GM12891 (cell line): ENCODE results near the gene TEX26. TPM values are rescaled to one million over a fixed set of nuclear protein-coding genes. Genes with fewer than 3 reads are reported as not detected.

ENCODE experiments used
- DNase-seq: peaks from one replicate; pipeline ENCODE4 v3.0.0; 2011; ENCODE audit warnings: low spot score; ENCODE audit not compliant: insufficient read length
- FAIRE-seq: peaks from 2 replicates; lab custom pipeline; 2011; peaks lifted over from hg19 to GRCh38; lab: Jason Lieb, UNC
- PAX5 ChIP-seq: IDR thresholded peaks from 2 replicates; pipeline ENCODE4 v1.6.1; 2011; ENCODE audit warnings: low read length, moderate library complexity, mild to moderate bottlenecking; ENCODE audit not compliant: insufficient read depth, severe bottlenecking
- POLR2A ChIP-seq: IDR thresholded peaks from 2 replicates; pipeline ENCODE4 v1.6.1; 2011; ENCODE audit warnings: low read depth, low read length, control low read depth
- POLR2AphosphoS5 ChIP-seq: IDR thresholded peaks from 2 replicates; pipeline ENCODE4 v1.6.1; 2011; ENCODE audit warnings: low read depth, low read length, control low read depth
- POU2F2 ChIP-seq: IDR thresholded peaks from 2 replicates; pipeline ENCODE4 v1.6.1; 2011; ENCODE audit warnings: low read depth, mild to moderate bottlenecking, control low read depth, low read length, moderate library complexity
- SPI1 ChIP-seq: IDR thresholded peaks from 2 replicates; pipeline ENCODE4 v1.6.1; 2011; ENCODE audit warnings: low read depth, low read length, control low read depth
- TAF1 ChIP-seq: IDR thresholded peaks from 2 replicates; pipeline ENCODE4 v1.6.1; 2011; ENCODE audit warnings: low read depth, low read length, control low read depth
- polyA plus RNA-seq: library from polyadenylated mRNA; unstranded; fragments of >200 nt; gene quantifications from one replicate; pipeline ENCODE4 v1.2.1, GENCODE V29; 2012; ENCODE audit warnings: low read depth, missing spikeins, inconsistent platforms; ENCODE audit not compliant: missing spikeins

Gene TEX26
- polyA plus RNA-seq, result not detected

DNA sequence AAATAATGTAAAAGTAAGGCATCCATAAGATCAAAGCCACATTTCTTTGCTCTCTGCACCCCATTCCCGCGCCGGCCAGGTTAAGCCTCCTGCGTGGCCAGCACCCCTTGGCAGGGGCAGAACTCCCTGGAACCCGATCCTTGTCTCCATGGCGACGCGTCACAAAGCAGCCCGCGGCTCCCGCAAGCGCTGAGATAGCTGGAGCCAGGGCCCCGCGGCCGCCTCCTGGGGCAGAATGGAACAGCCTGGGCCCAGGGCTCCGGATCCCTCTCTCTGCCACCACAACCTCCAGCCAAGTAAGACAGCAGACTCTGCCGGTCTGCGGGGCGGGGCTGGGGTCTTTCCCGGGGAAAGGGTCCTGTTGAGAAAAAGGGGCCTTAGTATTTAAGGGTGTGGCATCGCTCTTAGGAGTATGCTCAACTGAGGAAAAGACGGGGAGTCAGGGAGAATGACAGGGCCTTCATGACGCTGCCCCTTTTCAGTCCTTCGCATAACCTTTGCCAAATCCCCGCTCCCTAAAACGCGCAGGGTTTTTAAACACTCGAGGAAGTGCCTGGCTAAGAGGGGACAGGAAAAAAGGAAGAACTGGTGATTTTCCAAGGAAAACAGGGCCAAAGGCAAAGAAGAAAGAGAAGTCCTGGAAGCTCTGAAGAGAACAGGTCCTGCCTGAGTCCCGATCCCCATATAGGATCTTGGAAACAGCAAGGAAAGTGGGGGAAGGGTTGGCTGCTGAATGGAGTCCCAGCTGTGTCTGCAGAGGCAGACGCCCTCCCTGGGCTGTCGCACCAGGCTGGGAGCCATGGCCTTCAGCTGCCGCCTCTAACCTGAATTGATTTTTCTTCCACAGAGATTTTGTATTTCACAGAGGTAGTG, at the start of gene TEX26:
Gene TEX26, plus strand, starts transcription at position 176 of the 873 bp plus-strand sequence. Its CDS starts 60 bp downstream, at position 236.
- FAIRE-seq (no peak), DNase-seq (no peak)
- TF ChIP-seq POLR2AphosphoS5 (no peak), PAX5 (no peak), POU2F2 (no peak)

DNA sequence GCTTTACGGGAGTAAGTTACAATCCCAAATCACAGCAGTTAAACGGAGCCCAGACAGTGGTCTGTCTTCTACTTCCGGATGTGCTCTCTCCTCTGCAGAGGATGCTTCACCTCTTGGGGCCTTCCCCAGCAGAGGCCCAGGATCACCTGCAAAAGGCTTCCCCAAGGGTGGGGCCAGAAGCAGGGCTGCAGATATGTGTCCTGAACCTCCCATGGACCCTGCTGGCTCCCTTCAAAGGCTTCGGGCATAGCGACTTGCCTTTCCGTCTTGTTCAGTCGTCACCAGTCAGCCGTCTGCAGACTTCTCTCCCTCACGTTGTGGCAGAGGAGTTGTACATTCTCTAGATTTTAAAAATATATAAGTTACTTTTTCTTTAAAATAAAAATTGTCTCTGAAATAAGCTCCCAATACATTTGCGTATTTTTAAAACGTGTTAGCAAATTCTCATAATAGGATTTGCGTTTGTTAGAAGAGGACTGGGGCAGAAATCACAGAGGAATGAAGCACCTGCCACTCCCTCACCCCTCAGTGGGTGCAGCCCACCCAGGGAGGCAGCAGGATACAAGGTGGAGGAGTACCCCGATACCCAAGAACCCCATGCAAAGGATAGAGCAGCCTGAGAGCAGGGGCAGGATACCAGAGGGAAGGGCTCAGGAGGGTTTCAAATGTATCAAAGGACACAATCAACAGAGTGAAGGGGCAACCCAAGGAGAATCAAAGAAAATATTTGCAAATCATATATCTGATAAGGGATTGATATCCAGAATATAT, 49.3 kb upstream of the TEX26 start:
- FAIRE-seq, result no peak

DNA sequence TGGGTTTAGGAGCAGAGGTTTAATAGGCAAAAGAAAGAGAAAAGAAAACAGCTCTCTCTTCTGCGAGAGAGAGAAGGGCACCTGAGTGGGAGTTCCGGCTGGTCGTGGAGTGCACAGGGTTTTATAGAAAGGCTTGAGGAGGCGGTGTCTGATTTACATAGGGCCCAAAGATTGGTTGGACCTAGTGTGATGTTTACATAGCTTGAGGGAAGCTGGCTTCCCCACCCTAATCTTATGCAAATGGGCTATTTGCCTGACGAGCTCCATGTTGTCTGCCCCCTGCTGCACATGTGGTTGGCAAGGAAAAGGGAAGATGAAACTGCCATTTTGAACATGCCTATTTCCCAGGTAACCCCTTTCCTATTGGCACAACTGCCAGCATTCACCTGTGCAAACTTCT, 47.9 kb upstream of the TEX26 start:
- no peak for TF ChIP-seq SPI1
- no peak for TF ChIP-seq POU2F2
- no peak for TF ChIP-seq POLR2AphosphoS5
- no peak for TF ChIP-seq TAF1
- no peak for TF ChIP-seq PAX5
- TF ChIP-seq POLR2A, result no peak
- no peak for DNase-seq
- FAIRE-seq, result no peak

More for the DNA sequence above, 49.3 kb upstream of the TEX26 start:
- TF ChIP-seq SPI1, result no peak
- no peak for DNase-seq

DNA sequence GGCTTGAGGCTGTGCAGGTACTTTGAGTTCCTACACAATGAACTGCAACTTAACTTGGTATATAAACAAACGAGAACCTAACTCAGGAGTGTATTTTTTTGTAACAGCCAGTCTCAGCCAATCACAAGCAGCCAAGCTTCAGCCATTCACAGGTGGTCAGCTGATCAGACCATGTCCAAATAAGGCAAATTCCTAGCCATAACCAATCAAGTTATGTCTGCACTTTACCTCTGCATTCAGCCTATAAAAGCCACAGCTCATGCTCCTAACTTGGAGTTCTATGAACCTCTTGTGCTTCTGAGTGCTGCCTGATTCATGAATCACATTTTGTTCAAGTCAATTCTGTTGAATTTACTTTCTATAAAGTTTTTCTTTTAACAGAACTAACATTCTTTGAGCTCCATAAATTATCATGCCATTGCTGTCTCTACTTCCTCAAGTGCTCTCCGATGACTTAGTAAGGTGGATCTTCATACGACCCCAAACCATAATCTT, 43.2 kb upstream of the TEX26 start:
- FAIRE-seq (no peak), DNase-seq (no peak)
- TF ChIP-seq SPI1 (no peak), PAX5 (no peak)

DNA sequence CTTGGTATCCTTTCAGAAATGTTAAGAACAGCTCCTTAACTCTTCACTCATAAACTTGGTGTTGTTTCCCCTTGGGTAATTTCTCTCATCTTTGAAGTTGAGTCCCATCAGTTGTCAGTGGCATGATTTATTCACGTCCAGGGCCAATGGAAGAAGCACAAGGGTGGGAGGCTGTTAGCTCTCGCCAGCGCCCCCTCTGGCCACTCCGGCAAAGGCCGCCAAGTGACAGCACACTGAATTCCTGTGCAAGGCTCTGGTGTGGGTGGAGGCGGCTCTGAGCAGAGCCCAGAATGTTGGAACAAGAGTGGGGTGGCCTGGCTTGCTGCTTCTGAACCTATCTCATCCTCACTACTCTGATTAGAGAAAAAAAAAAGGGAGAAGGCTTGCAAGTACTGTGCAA, 39.5 kb upstream of the TEX26 start:
- FAIRE-seq, result no peak
- no peak for DNase-seq
- TF ChIP-seq POLR2AphosphoS5 (no peak), PAX5 (no peak)

DNA sequence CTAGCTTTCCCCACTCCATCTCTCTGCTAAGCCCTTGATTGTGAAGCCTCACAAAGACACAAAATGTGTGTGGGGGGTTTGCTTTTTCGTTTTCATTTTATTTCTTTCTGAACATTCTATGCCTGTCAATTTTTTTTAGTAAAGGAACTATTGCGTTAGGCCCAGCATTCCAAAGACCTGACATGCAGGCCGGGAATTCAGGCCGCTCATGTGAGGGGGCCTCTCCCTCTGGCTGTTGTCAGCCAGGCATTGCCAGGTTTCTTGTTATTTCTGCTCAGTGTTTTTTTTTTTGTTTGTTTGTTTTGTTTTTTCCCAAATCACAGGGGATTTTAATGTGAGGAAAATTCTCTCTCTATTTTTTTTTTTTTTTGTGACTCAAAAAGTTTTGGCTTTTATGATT, 36.7 kb upstream of the TEX26 start:
- DNase-seq (no peak), FAIRE-seq (no peak)
- TF ChIP-seq POLR2A, result no peak
- TF ChIP-seq PAX5, result no peak
- no peak for TF ChIP-seq SPI1
- TF ChIP-seq TAF1, result no peak
- no peak for TF ChIP-seq POLR2AphosphoS5
- TF ChIP-seq POU2F2, result no peak

DNA sequence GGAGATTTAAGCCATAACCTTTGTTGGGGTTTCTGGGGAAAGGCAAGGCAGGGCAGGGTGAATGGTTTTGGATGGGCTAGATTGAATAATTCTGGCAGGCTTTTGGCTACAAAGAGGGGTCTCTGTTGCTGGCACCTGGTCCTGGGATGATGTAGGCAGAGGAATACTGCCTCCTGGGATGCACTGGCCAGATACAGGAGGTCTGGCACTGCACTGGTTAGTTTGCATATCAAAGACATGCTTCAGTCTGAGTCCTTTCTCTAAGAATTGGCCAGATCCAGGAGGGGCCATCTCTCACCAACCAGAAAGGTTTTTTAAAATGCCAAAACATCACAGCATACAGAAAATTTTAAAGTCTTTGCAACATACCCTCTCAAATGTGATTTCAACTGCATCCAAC, 34.4 kb upstream of the TEX26 start:
- FAIRE-seq (no peak), DNase-seq (no peak)
- TF ChIP-seq POU2F2 (no peak), SPI1 (no peak), POLR2A (no peak), PAX5 (no peak), TAF1 (no peak), POLR2AphosphoS5 (no peak)

DNA sequence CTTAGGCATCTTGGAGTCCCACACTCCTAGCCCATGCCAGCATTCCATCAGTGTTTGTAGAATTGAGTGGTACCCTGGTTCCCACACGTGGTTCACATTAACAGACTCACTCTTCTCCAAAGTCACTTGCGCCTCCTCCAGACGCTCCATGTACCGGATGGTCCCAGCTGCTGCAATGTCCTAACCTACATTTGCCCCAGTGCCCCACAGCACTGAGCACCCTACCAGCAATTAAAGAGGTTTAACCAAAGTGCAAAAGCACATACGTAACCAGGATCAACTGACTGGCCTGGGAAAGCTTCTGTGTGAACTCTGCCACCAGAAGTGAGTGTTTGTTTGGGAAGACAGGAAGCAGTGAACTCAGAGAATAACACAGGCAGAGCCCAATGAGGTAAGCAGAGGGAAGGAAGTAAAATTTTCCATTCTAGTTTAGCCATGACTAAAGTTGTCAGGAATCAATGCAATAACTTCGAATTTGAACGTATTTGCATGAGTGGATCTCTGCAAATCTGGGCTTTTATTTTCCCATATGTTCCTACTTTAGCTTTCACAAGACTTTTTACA, 33.7 kb upstream of the TEX26 start:
- TF ChIP-seq SPI1, result no peak
- no peak for TF ChIP-seq TAF1
- no peak for TF ChIP-seq POU2F2
- no peak for TF ChIP-seq POLR2A
- no peak for TF ChIP-seq PAX5
- no peak for TF ChIP-seq POLR2AphosphoS5
- FAIRE-seq, result no peak
- DNase-seq, result no peak

DNA sequence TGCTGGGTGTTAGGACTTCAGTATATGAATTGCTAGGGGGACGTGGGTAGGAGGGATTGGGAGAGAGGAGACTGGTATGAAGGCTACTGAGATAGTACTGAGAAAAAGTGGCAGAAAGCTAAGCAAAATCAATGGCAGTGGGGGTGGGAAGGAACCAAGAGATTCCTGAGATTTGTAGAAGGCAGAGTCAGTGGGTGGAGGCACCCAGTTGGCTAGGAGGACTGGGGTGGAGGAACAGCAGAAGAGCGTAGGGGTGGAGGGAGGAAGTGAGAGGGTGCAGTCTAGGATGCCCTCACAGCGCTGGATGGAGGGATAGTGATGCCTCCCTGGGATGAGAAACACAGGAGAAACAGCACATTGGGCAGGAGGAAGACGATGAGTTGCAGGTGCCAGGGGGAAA, 32.0 kb upstream of the TEX26 start:
- no peak for TF ChIP-seq POLR2AphosphoS5
- TF ChIP-seq TAF1, result no peak
- no peak for TF ChIP-seq PAX5
- TF ChIP-seq POU2F2, result no peak
- no peak for TF ChIP-seq POLR2A
- no peak for TF ChIP-seq SPI1
- FAIRE-seq (no peak), DNase-seq (no peak)
